Inflammatory macrophage treated with lipopolysaccharide for 4 hours (primary cell): ENCODE results near the gene MFF.
A peak's percentile ranks its signal among the peaks of the same experiment; 100 is the strongest.
"Not testable (repeated sequence)": the region's sequence is repeated elsewhere in the genome, so short reads cannot be mapped to it uniquely, and the experiment has no call there.

Experiments
- DNase-seq: peaks from one replicate; pipeline ENCODE4 v3.0.0-alpha.2; 2020

MFF gene

GRCh38 chr2:227378371-227378782, 53.3 kb downstream of the MFF start:
- DNase-seq = no peak

- no peak for DNase-seq
These were observed 54.0 kb downstream of the MFF start, which contains the start of gene TM4SF20 for GRCh38 chr2:227379095-227379494. Gene TM4SF20, minus strand, starts transcription at chr2:227379306. Its CDS starts 38 bp downstream, at chr2:227379268.

GRCh38 chr2:227382241-227382835, 57.3 kb downstream of the MFF start:
- DNase-seq = peak; percentile 35

- no peak for DNase-seq
These were observed 58.6 kb downstream of the MFF start for GRCh38 chr2:227383686-227384085.

GRCh38 chr2:227386630-227387029, 61.6 kb downstream of the MFF start:
- no peak for DNase-seq

- DNase-seq = not testable (repeated sequence)
These were observed 62.5 kb downstream of the MFF start, which contains the start of gene SCYGR1 for GRCh38 chr2:227387583-227387982. Gene SCYGR1, minus strand, starts transcription at chr2:227387949. Its CDS starts 0 bp downstream, at chr2:227387949.

- peak; percentile 53 for DNase-seq
These were observed 63.5 kb downstream of the MFF start for GRCh38 chr2:227388537-227389011.

GRCh38 chr2:227389231-227389630, 64.2 kb downstream of the MFF start:
- DNase-seq = no peak

GRCh38 chr2:227389661-227390060, 64.6 kb downstream of the MFF start:
- DNase-seq = no peak

- DNase-seq = no peak
These were observed 65.6 kb downstream of the MFF start for GRCh38 chr2:227390468-227391256.

GRCh38 chr2:227394401-227394800, 69.3 kb downstream of the MFF start:
- DNase-seq = no peak

GRCh38 chr2:227395556-227395955, 70.5 kb downstream of the MFF start:
- no peak for DNase-seq

GRCh38 chr2:227397562-227397961, 72.5 kb downstream of the MFF start:
- DNase-seq = no peak

GRCh38 chr2:227398684-227399670, 73.9 kb downstream of the MFF start:
- DNase-seq = no peak

- DNase-seq = no peak
These were observed 76.5 kb downstream of the MFF start for GRCh38 chr2:227401550-227401949.

- no peak for DNase-seq
These were observed 77.3 kb downstream of the MFF start for GRCh38 chr2:227402321-227402720.

GRCh38 chr2:227402959-227403358, 77.9 kb downstream of the MFF start:
- no peak for DNase-seq

- peak; percentile 72 for DNase-seq
These were observed 79.7 kb downstream of the MFF start for GRCh38 chr2:227404585-227405271.

- peak; percentile 44 for DNase-seq
These were observed 81.4 kb downstream of the MFF start for GRCh38 chr2:227406177-227407031.
